SK-N-SH (cell line): ENCODE measurements around the gene TBPL2. TPM values are rescaled to one million over a fixed set of nuclear protein-coding genes. Genes with fewer than 3 reads are reported as not detected.

Source experiments
- CTCF ChIA-PET: fragments of 300-600, 350-600 bp; formaldehyde crosslinking; extraction: SDS; loops from one replicate; lab custom pipeline; 2021; lab: Yijun Ruan, JAX
- POLR2A ChIA-PET: fragments of 350-600 bp; sonication (Branson Sonifier 250); formaldehyde crosslinking; extraction: SDS; loops from one replicate; lab custom pipeline; 2020; ENCODE audit warnings: antibody characterized with exemption, inconsistent platforms; lab: Yijun Ruan, JAX
- DNase-seq: peaks from one replicate; pipeline ENCODE4 v3.0.0; 2012
- H2AFZ ChIP-seq: fragments of 200-600 bp; sonication (generic); 2 replicates; pipeline ENCODE4 v1.8.1; 2016; ENCODE audit warnings: antibody characterized with exemption, mild to moderate bottlenecking, low read depth
- H3F3A ChIP-seq: fragments of 200-600 bp; sonication (generic); replicated peaks from 2 replicates; pipeline ENCODE3; 2016; ENCODE audit warnings: antibody characterized with exemption, mild to moderate bottlenecking; ENCODE audit not compliant: insufficient read depth
- H3K27ac ChIP-seq, 2 experiments: fragments of 200-500 bp in 1 of 2; fragments of 200-600 bp in 1 of 2; sonication (Bioruptor generic) in 1 of 2; sonication (generic), shearing (Covaris generic) in 1 of 2; 2 replicates each; pipeline versions ENCODE4 v1.5.1 to v1.6.1; 2014 to 2016; ENCODE audit warnings: low read depth in 2 of 2, inconsistent platforms in 1 of 2, low read length in 1 of 2, mild to moderate bottlenecking in 1 of 2, mixed read lengths in 1 of 2
- H3K27me3 ChIP-seq: fragments of 200-600 bp; sonication (generic), shearing (Covaris generic); 2 replicates; pipeline ENCODE4 v1.6.1; 2016; ENCODE audit warnings: mixed run types; ENCODE audit not compliant: insufficient read depth
- H3K36me3 ChIP-seq, 2 experiments: fragments of 200-500 bp in 1 of 2; fragments of 200-600 bp in 1 of 2; sonication (Bioruptor generic) in 1 of 2; sonication (generic) in 1 of 2; replicated peaks in 1 of 2; 2 replicates each; pipeline versions ENCODE3 to v1.5.1; 2014 to 2016; ENCODE audit warnings: low read length in 1 of 2, mild to moderate bottlenecking in 1 of 2; ENCODE audit not compliant: insufficient read depth in 2 of 2, control insufficient read depth in 1 of 2
- H3K4me1 ChIP-seq, 2 experiments: fragments of 200-500 bp in 1 of 2; fragments of 200-600 bp in 1 of 2; sonication (Bioruptor generic) in 1 of 2; sonication (generic), shearing (Covaris generic) in 1 of 2; 2 replicates each; pipeline versions ENCODE4 v1.5.1 to v1.6.1; 2014 to 2016; ENCODE audit warnings: low read depth in 1 of 2, low read length in 1 of 2, mixed run types in 1 of 2; ENCODE audit not compliant: insufficient read depth in 2 of 2, control insufficient read depth in 1 of 2
- H3K4me2 ChIP-seq: fragments of 200-600 bp; sonication (generic), shearing (Covaris generic); 2 replicates; pipeline ENCODE4 v1.6.1; 2017; ENCODE audit warnings: mixed run types
- H3K4me3 ChIP-seq, 2 experiments: fragments of 200-500 bp in 1 of 2; fragments of 200-600 bp in 1 of 2; sonication (Bioruptor generic) in 1 of 2; sonication (generic), shearing (Covaris generic) in 1 of 2; 2 replicates each; pipeline versions ENCODE4 v1.5.1 to v1.8.1; 2014 to 2016; ENCODE audit warnings: low read depth in 2 of 2, inconsistent platforms in 1 of 2, low read length in 1 of 2, mild to moderate bottlenecking in 1 of 2, mixed read lengths in 1 of 2, moderate library complexity in 1 of 2
- H3K79me2 ChIP-seq: fragments of 200-600 bp; sonication (generic); 2 replicates; pipeline ENCODE4 v1.8.1; 2017; ENCODE audit warnings: mild to moderate bottlenecking; ENCODE audit not compliant: insufficient read depth
- H3K9ac ChIP-seq: fragments of 200-600 bp; sonication (generic); 2 replicates; pipeline ENCODE4 v1.6.1; 2017; ENCODE audit warnings: mixed run types
- H3K9me2 ChIP-seq: fragments of 200-600 bp; sonication (generic); 2 replicates; pipeline ENCODE4 v1.6.1; 2017; ENCODE audit warnings: mixed run types
- H3K9me3 ChIP-seq: fragments of 200-600 bp; sonication (generic); 2 replicates; pipeline ENCODE4 v1.6.1; 2017; ENCODE audit warnings: mixed run types, mild to moderate bottlenecking, moderate library complexity
- H4K20me1 ChIP-seq: fragments of 200-600 bp; sonication (generic); 2 replicates; pipeline ENCODE4 v1.6.1; 2017; ENCODE audit warnings: mild to moderate bottlenecking, mixed run types; ENCODE audit not compliant: insufficient read depth
- CHD2 ChIP-seq: fragments of 150-350 bp; IDR thresholded peaks from 2 replicates; pipeline ENCODE4 v1.6.1; 2018; ENCODE audit warnings: low read length; ENCODE audit not compliant: partially characterized antibody
- ELF1 ChIP-seq: IDR thresholded peaks from 2 replicates; pipeline ENCODE4 v1.4.0; 2012
- EZH2phosphoT487 ChIP-seq: fragments of 200-600 bp; sonication (generic); IDR thresholded peaks from 2 replicates; pipeline ENCODE4 v1.6.1; 2017; ENCODE audit warnings: low read depth, mixed run types, mild to moderate bottlenecking, antibody characterized with exemption, moderate library complexity, borderline replicate concordance
- FOSL2 ChIP-seq: IDR thresholded peaks from 2 replicates; pipeline ENCODE4 v1.4.0; 2012; ENCODE audit warnings: low read depth, mild to moderate bottlenecking, moderate library complexity, borderline replicate concordance
- FOXM1 ChIP-seq: IDR thresholded peaks from 2 replicates; pipeline ENCODE4 v1.4.0; 2012; ENCODE audit warnings: low read depth, mild to moderate bottlenecking
- GATA2 ChIP-seq: sonication (generic); formaldehyde crosslinking; IDR thresholded peaks from 2 replicates; pipeline ENCODE4 v1.5.0; 2020; ENCODE audit warnings: mild to moderate bottlenecking, missing genetic modification reagents
- JUND ChIP-seq: IDR thresholded peaks from 2 replicates; pipeline ENCODE4 v1.4.0; 2012
- MXI1 ChIP-seq: IDR thresholded peaks from 2 replicates; pipeline ENCODE4 v1.6.1; 2012; ENCODE audit warnings: mild to moderate bottlenecking, low read depth, low read length, improper control_type of control experiment
- NFIC ChIP-seq: IDR thresholded peaks from 2 replicates; pipeline ENCODE4 v1.4.0; 2012; ENCODE audit warnings: borderline replicate concordance
- RAD21 ChIP-seq: IDR thresholded peaks from 2 replicates; pipeline ENCODE4 v1.6.1; 2012; ENCODE audit warnings: mild to moderate bottlenecking, low read length
- RXRA ChIP-seq: IDR thresholded peaks from 2 replicates; pipeline ENCODE4 v1.4.0; 2012; ENCODE audit warnings: low read depth, mild to moderate bottlenecking, borderline replicate concordance
- YY1 ChIP-seq: IDR thresholded peaks from 2 replicates; pipeline ENCODE4 v1.4.0; 2012; ENCODE audit warnings: low read depth, mild to moderate bottlenecking
- WGBS: methylation state at CpG from one replicate; pipeline ENCODE4 v1.1.6; 2017; ENCODE audit warnings: low lambda C conversion rate; 5-methylcytosine and 5-hydroxymethylcytosine counted together
- polyA plus RNA-seq, 3 experiments: library from polyadenylated mRNA; depleted of rRNA; stranded (reverse); fragments of >200 nt; gene quantifications; 2 replicates each; pipeline ENCODE4 v1.2.3, GENCODE V29; 2012
- TF ChIP-seq, protein P1 (sequence below): IDR thresholded peaks from 2 replicates; pipeline ENCODE4 v1.6.1; 2012; ENCODE audit warnings: mild to moderate bottlenecking, low read depth, low read length, moderate library complexity
- TF ChIP-seq, protein P2 (sequence below): fragments of 150-350 bp; IDR thresholded peaks from 2 replicates; pipeline ENCODE4 v1.6.1; 2016; ENCODE audit warnings: mild to moderate bottlenecking, low read depth, low read length

The TBPL2 gene
- polyA plus RNA-seq, 1 of the 3 experiments (the other 2 are of a cell fraction), result not detected

DNA sequence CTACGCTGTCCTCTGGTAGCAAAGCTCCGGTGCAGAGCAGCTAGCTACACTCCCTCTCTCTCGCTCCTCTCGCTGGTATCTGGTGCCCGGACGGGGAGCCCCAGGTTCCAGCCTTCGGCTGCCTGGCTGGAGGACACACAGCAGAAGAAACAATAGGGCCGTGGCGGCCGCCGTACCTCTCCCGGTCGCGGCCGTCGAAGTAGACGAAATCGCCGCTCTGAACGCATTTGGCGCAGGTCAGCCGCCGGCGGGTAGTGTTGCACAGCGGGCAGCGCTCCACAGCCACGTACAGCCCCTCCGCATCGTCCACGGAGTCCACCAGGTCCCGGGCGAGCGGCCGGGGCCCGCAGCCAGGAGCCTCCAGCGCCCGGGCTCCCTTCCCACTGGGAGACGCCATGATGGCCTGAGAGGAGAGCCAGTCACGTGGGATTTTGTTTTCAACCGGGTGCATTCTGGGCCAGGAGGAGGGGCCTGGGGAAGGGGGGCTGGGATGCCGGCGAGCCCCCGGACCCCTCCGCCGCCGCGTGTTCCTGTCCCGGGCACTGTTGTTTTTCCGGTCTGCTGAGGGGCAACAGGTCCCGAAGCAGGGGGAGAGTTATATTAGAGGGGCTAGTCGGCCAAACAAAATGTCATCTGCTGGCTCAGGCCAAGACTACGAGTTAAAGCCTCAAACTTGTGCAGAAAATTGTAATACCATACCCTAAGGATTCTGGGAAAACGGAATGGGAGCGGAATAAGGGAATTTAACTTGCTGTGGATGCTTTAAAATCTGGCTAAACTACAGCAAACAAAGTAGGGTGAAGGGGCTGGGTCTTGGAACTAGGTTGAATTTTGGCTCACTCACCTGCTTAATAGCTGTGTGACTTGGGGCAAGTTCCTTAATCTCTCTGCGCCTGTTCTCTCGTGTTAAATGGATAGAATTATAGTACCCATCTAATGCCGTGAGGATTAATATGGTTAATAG, 28.7 kb downstream of the TBPL2 start, which contains the start of gene ATG14 (continued):
- TF ChIP-seq, protein P1, sequence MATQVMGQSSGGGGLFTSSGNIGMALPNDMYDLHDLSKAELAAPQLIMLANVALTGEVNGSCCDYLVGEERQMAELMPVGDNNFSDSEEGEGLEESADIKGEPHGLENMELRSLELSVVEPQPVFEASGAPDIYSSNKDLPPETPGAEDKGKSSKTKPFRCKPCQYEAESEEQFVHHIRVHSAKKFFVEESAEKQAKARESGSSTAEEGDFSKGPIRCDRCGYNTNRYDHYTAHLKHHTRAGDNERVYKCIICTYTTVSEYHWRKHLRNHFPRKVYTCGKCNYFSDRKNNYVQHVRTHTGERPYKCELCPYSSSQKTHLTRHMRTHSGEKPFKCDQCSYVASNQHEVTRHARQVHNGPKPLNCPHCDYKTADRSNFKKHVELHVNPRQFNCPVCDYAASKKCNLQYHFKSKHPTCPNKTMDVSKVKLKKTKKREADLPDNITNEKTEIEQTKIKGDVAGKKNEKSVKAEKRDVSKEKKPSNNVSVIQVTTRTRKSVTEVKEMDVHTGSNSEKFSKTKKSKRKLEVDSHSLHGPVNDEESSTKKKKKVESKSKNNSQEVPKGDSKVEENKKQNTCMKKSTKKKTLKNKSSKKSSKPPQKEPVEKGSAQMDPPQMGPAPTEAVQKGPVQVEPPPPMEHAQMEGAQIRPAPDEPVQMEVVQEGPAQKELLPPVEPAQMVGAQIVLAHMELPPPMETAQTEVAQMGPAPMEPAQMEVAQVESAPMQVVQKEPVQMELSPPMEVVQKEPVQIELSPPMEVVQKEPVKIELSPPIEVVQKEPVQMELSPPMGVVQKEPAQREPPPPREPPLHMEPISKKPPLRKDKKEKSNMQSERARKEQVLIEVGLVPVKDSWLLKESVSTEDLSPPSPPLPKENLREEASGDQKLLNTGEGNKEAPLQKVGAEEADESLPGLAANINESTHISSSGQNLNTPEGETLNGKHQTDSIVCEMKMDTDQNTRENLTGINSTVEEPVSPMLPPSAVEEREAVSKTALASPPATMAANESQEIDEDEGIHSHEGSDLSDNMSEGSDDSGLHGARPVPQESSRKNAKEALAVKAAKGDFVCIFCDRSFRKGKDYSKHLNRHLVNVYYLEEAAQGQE, result peak; percentile 15; the same call in 1 of the 2 replicates
- TF ChIP-seq, protein P2, sequence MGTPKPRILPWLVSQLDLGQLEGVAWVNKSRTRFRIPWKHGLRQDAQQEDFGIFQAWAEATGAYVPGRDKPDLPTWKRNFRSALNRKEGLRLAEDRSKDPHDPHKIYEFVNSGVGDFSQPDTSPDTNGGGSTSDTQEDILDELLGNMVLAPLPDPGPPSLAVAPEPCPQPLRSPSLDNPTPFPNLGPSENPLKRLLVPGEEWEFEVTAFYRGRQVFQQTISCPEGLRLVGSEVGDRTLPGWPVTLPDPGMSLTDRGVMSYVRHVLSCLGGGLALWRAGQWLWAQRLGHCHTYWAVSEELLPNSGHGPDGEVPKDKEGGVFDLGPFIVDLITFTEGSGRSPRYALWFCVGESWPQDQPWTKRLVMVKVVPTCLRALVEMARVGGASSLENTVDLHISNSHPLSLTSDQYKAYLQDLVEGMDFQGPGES, result no peak
- peak; percentile 87 for TF ChIP-seq CHD2

DNA sequence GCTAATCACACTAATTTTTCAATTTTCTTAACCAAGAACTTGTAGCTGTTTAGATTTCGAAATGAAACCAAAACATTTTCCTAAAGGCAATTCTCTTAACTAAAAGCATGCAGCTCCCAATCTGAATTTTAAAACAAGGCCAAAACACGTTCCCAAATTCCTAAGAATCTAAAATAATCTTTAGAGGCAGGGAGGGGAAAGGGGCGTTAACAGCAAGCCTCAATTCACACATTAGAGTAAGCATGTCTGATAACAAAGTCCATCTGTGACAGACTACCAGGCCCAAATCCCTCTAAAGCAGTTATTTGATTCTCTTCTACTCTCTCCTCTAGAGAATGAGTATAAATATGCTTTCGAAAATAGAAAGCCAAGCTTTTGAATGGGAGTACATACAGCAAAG, 29.5 kb downstream of the TBPL2 start:
- Histone ChIP-seq H3K9me3 (no peaks in the 10 kb centered on the region), H3K36me3 (no peaks in the 10 kb centered on the region), H3K27ac (peak overlapping the region in 1 of 2 experiments; percentile 59; a peak in 1 of 4 replicates), H2AFZ (peak overlapping the region; percentile 99), H3K9ac (peak overlapping the region; percentile 95), H3K9me2 (no peaks in the 10 kb centered on the region), H3K4me2 (peak overlapping the region; percentile 88), H3F3A (no peaks in the 10 kb centered on the region), H3K79me2 (peaks cover 46% of the 10 kb centered on the region), H3K27me3 (no peaks in the 10 kb centered on the region), H3K4me3 (peak overlapping the region; percentile 90 to 95), H3K4me1 (peaks cover 8 to 9% of the 10 kb centered on the region in 2 experiments; a peak in 2 of 4 replicates), H4K20me1 (no peaks in the 10 kb centered on the region)
- POLR2A ChIA-PET, result no interaction called here
- no peak for DNase-seq
- CTCF ChIA-PET, result no interaction called here
- TF ChIP-seq MXI1, result no peak
- TF ChIP-seq EZH2phosphoT487, result no peak
- TF ChIP-seq FOSL2, result no peak
- no peak for TF ChIP-seq NFIC
- no peak for TF ChIP-seq RAD21
- no peak for TF ChIP-seq GATA2 (CRISPR knock-in tag)
- no peak for TF ChIP-seq ELF1
- TF ChIP-seq YY1, result no peak
- TF ChIP-seq, protein P1, result no peak
- TF ChIP-seq, protein P2, result no peak
- no peak for TF ChIP-seq FOXM1
- TF ChIP-seq JUND, result no peak
- no peak for TF ChIP-seq RXRA
- WGBS, result 24% methylated on average over 4 of the region's 4 CpGs
